Fibroblast of lung (primary cell): ENCODE results near the gene TMEM178A.

Experiments
- EZH2 ChIP-seq: IDR thresholded peaks from 2 replicates; pipeline ENCODE4 v1.5.1; 2012; ENCODE audit warnings: low read length, control low read depth, mild to moderate bottlenecking; ENCODE audit errors: missing control alignments
- TF ChIP-seq, protein P1 (sequence below), 2 donors: IDR thresholded peaks in 1 of 2; conservative IDR thresholded peaks in 1 of 2; 1 replicate in 1 of 2; 2 replicates in 1 of 2; pipeline ENCODE4 v1.5.1; 2011 to 2012; ENCODE audit warnings: low read length in 2 of 2, control low read depth in 1 of 2, inconsistent platforms in 1 of 2, low read depth in 1 of 2, mild to moderate bottlenecking in 1 of 2

DNA sequence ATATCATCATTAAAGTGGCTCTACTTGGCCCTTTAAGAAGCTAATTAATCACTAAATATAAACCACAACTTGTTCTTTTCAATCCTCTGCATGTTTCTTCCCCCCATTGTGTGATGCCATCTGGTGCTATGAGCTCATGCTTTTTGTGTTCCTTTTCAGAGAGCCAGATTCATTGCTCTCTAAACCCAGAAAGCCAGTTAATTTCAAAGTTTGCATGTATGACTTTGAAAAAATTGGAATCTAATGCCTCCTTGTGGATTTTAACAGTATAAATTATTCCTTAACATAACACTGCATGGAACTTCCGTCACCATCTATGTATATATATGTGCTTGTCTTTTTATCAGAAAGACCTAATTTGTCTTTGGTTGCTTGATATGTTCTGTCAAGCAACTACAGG, 31.1 kb downstream of the TMEM178A start:
- TF ChIP-seq, protein P1, sequence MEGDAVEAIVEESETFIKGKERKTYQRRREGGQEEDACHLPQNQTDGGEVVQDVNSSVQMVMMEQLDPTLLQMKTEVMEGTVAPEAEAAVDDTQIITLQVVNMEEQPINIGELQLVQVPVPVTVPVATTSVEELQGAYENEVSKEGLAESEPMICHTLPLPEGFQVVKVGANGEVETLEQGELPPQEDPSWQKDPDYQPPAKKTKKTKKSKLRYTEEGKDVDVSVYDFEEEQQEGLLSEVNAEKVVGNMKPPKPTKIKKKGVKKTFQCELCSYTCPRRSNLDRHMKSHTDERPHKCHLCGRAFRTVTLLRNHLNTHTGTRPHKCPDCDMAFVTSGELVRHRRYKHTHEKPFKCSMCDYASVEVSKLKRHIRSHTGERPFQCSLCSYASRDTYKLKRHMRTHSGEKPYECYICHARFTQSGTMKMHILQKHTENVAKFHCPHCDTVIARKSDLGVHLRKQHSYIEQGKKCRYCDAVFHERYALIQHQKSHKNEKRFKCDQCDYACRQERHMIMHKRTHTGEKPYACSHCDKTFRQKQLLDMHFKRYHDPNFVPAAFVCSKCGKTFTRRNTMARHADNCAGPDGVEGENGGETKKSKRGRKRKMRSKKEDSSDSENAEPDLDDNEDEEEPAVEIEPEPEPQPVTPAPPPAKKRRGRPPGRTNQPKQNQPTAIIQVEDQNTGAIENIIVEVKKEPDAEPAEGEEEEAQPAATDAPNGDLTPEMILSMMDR (conservative IDR thresholded peaks at IDR 0.05 in 1 of 2, IDR thresholded peaks at IDR 0.05 in 1 of 2; ENCODE audit: low read depth in 1 of 2, low read length in 2 of 2), result peak in 1 of 2 donors; percentile 36
- TF ChIP-seq EZH2, result no peak
